ENCODE measurements around the gene FOXJ3.

DNA sequence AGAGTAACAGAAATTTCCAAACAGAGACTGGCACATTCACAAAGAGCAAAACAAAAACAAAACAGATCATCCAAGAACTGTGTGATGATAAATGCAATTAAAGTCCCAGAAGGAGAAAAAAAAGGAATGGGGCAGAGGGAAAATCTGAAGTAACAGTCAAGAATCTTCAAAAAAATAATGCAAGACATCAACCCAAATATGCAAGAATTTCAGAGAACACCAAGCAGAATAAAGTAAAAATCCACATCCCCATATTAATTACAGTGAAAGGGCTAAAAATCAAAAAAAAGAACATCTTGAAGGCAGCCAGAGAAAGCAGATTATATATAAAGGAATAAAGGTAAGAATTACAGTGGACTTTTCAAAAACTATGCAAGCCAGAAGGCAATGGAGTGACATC is 67.1 kb downstream of the FOXJ3 start:
- no peak for TF ChIP-seq SIN3A (IDR thresholded peaks at IDR 0.05; ENCODE audit: borderline replicate concordance, insufficient read depth, low read depth, low read length)
- TF ChIP-seq CTCF (IDR thresholded peaks at IDR 0.05), result no peak
- TF ChIP-seq POLR2AphosphoS5 (IDR thresholded peaks at IDR 0.05; ENCODE audit: low read depth, low read length), result no peak
